GM21423 (cell line): Measurements from ENCODE around the gene SLIT1.
A peak's percentile ranks its signal among the peaks of the same experiment; 100 is the strongest.

Source experiments
- ATAC-seq: cut with Tn5 transposase; IDR thresholded peaks from one replicate; pipeline ENCODE4 v1.9.1; 2021; ENCODE audit warnings: mild to moderate bottlenecking, moderate library complexity; ENCODE audit not compliant: unreplicated experiment

Gene SLIT1

DNA sequence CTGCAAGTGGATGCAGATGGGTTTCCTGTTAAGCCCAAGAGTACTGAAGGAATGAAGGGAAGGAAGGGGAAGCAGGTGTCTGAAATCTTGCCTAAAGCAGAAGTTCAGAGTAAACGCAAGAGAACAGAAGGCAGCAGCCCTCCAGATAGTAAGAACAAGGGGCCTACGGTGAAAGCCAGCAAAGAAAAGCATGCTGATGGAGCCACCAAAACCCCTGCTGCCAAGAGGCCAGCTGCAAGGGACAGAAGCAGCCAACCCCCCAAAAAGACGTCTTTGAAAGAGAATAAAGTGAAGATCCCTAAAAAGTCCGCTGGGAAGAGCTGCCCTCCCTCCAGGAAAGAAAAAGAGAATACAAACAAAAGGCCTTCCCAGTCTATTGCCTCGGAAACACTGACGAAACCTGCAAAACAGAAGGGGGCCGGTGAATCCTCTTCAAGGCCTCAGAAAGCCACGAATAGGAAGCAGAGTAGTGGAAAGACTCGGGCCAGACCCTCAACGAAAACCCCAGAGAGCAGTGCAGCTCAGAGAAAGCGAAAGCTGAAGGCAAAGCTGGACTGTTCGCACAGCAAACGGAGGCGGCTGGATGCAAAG, 201.1 kb downstream of the SLIT1 start:
- ATAC-seq, result peak; percentile 76

DNA sequence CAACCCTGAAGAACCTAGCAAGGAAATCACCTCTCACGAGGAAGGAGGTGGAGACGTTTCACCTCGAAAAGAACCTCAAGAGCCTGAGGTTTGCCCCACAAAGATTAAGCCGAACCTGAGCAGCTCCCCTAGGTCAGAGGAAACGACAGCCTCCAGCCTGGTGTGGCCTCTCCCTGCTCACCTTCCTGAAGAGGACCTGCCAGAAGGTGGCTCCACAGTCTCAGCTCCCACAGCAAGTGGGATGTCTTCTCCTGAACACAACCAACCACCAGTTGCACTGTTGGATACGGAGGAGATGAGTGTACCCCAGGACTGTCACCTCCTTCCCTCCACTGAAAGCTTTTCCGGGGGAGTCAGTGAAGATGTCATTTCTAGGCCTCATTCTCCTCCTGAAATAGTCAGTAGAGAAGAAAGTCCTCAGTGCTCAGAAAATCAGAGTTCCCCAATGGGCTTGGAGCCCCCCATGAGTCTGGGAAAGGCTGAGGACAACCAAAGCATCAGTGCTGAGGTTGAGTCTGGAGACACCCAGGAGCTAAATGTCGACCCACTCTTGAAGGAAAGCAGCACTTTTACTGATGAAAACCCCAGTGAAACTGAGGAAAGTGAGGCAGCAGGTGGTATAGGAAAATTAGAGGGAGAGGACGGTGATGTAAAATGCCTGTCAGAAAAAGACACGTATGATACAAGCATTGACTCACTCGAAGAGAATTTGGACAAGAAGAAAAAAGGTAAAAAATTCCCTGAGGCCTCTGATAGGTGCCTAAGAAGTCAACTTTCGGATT, 203.4 kb downstream of the SLIT1 start:
- no peak for ATAC-seq

DNA sequence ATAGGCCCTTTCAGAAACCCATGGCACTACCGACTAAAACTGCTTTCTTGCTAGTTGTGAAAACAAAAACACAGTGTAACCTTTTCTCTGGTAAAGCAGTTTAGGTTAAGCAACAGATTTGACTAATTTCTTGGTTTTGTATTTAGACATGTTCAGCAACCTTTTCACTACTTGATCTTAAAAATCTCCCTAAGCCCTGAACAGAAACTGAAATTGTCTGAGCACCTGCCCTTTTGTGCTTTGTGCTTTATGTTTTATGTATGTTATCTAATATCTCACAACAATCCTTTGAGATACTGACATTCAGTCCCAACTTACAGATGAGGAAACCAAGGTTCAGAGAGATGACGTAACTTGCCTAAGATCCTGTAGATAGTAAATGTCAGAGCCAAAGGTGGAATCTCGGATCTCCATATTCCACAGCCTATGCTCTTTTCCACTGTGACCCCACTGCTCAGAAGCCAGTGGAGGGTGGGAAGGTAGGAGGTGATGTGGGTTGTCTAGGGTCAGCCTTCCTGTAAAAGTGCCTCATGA, 207.1 kb downstream of the SLIT1 start:
- ATAC-seq, result peak; percentile 56

DNA sequence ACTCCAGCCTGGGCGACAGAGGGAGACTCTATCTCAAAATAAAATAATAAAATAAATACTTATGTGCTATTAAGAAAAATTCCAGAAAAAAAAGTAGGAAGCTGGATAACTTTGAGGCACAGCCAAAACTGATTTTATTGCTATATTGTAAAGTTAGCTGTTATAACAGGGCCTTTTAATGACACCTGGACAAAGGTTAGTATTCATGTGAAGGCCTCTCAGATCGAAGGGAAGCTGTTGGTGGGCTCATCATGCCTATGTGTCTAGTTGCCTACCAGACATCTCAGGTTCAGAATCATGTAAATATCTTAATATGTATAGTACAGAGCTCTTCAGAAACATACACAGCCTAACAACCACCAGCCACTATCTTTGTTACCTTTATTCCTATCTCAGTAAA, 210.6 kb downstream of the SLIT1 start:
- no peak for ATAC-seq

DNA sequence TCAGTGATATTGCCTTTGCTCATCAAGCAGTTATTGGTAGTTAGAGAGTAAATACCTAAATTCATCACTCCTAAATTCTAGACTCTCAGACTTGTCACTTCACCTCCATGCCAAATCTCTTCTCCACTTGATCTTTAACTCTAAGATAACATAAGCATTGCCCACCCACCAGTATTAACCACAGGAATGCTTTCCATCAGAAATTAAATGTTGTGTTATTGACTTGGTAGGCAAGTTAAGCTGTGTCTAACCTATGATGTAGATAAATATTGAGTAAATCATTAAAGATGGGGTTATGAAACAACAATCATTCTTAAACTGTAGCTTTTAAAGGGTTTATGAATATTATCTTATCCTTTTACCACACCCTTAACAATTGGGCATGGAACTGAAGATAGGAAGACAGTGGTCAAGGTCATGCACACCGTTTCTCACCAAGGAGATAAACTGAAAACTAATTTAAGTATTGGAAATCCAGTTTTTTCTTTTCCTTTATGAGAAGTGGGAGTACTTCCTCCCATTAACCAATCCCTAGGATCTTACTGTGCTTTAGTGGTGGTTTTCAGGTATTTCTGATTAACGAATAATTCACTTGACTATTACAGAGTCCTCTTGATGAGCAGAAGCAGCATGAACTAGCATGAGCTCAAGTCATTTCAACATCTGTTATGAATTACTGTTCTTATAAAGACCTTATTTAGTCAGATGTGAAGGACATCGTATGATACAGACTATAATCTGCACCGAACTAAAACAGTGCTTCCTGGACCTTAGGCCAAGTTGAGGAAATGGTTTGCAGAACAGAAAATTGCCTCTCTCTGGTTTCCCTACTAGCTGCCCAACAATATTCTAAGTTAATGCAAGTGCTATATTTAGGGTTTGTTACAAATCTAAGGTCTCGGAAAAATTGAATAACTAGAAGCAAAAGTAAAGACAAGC, 211.7 kb downstream of the SLIT1 start:
- ATAC-seq, result no peak

DNA sequence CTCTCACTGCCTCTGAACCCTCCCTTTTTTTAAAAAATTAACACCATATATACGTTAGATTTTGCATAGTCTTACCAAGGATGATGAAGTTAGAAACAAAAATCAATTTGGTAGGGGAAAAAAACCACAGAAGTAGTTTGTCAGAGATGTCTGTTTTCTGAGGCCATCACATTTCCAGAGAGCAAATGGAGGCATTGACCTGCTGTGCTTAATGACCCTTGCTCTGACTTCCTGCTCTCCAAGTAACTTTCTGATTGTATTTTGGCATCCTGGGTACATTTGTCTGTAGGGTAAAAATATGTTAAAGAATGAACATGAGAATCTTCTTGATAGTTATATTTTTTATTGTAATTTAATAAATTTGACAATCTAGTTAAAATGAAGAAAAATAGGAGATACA, 213.5 kb downstream of the SLIT1 start:
- no peak for ATAC-seq

DNA sequence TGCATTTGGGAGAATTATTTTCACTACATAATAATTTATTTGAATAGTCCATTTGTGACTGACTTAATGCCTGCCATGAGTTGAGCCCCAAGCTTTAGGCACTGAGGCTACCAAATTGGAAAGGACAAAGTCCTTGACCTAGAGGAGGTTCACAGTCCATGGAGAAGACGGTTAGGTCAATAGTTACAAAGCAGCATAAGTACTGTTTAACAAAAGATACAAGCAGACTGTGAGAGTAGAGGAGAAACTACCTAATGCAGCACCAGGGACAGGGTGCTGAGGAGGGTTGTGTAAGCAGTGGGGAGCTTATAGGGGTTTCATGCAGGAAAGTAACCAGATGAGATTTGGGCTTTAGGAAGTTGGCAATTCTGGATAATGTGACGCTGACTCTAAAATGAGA, 214.4 kb downstream of the SLIT1 start:
- ATAC-seq, result no peak

DNA sequence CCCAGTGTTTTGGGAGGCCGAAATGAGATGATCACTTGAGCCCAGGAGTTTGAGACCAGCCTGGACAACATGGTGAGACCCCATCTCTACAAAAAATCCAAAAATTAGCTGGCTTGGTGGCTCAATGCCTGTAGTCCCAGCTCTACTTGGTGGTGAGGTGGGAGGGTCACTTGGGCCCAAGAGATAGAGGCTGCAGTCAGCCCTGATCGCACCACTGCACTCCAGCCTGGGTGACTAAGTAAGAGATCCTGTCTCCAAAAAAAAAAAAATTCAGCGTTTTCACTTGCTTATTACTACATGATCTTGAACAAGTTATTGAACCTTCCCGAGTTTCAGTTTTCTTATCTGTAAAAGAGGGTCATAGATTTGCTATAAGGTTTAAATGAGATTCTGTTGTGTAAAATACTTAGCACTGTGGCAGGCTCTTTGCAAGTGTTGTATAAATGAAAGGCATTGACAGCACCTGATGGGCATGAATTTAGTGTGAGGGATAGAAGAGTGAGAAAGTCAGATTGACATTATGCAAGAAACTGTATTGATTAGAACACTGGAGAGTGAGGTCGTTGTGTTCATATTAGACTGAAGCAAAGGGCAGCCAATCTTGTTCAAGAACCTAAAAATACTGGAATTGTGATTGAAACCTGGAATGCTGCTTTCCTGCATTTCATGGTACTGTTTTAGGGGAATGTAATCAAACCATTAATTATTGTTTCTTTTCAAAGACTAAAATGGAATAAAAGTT, 216.9 kb downstream of the SLIT1 start:
- ATAC-seq, result no peak

DNA sequence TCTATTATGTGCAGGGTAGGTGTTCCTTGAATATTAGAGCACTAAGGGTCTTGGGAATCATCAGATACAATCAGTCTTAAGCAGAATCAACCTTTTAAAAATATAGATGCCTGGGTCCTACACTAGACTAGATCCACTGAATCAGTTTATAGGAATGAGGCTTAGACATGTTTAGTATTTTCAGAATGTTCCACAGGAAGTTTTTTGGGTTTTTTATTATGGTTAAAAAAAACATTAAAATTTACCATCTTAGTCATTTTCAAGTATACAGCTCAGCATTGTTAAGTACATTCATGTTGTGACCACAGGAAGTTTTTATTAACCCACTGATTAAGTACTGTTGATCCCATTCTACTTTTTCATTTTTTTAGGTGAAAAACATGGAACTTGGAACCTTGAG, 217.9 kb downstream of the SLIT1 start:
- no peak for ATAC-seq

DNA sequence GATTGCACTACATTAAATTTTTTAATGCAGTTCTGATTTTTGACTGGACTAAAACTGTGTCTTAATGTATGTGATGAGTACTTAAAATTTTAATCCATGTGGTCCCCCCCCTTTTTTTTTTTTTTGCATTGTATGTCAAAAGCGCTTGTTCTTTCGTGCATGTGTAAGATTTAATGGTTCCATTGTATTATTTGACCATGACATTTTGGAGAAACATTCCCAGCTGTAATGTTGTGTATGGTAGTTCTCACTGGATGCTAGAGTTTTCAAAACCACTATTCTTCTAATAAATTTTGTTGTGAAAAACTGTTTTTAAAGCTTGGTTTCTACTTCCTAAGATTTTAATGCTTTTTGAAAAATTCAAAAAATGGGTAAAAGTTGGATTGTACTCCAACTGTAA, 221.6 kb downstream of the SLIT1 start:
- no peak for ATAC-seq

DNA sequence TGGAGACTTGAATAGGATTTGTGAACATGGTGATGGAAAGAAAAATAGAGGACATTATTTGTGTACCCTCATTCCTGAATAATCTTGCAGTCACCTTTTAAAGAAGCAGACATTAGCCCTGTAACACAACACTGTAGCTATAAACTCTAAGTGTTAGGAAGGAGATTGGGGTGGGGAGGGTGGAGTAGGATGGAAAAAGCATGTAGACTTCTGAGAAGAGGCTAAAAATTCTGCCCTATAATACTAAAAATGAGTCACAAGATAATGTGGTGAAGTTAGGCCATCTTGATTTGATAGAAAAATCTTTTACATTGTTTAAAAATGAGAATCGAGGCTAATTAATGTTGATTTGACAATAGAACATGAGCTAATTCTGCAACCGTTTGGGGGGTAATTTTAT, 224.9 kb downstream of the SLIT1 start:
- ATAC-seq, result no peak

DNA sequence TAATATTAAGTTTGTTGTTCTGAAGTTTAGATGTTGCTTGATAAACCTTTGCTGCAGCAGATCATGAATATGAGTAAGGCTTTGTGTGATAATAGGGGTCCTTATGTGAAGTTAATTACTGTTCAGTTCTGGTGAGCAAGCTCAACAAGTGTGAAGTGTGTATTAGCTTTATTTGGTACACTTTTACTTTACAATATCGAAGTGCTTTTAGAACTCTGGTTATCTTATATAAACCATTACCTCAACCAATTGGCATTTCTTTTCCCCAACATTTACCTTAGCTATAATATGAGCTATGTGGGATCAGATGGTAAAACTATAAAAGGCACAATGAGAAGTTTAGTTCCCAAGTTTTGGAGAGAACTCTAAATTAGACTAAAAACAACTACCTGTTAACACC, 226.0 kb downstream of the SLIT1 start:
- ATAC-seq, result no peak

DNA sequence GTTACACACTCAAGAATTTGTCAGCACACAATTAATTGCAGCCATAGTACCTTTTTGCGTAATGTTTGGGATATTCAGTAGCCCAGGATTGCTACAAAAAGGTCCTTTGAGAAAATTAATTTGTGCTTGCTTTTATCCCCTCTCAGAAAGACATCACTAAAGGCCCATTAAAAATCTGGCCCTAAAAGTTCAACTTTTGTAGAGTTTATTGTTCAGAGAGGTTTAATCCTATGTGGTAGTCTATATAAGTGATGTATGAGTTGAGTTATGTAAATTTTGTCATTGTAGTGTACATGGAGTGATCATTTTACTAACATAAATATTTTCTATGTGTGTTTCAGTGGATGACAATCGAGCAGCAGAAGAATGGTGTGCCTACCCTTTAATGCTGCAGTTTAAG, 227.7 kb downstream of the SLIT1 start:
- ATAC-seq, result no peak

DNA sequence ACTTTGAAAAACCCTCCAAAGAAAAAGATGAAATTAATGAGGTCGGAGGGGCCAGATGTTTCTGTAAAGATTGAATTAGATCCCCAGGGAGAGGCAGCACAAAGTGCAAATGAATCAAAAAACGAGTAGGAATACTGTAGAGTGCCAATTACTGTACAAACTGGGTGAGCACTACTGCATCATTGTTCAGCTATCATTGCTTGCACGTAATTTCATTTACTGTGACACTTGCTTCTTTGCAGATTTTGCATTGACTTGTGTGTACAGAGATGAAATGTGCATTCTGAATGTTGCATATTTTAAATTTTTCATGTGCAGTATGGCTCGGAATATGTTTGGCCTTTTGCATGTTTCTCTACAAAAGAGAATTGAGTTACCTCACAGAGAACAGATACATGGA, 230.0 kb downstream of the SLIT1 start:
- ATAC-seq, result no peak

DNA sequence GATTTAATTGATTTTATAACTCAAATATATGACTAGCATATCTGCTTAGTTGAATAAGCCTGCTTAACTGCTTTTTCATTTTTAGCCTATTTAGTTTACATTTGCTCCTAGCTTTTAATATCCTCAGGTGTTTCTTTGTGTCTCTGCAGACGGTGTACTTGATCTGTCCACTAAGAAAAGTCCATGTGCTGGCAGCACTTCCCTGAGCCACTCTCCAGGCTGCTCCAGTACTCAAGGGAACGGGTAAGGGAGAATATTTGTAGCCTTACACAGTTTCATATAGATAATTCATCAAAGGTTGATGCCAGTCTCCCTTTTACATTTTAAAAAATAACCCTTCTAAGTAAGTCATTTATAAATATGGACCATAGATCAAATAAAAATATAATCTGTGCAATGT, 233.8 kb downstream of the SLIT1 start:
- no peak for ATAC-seq

DNA sequence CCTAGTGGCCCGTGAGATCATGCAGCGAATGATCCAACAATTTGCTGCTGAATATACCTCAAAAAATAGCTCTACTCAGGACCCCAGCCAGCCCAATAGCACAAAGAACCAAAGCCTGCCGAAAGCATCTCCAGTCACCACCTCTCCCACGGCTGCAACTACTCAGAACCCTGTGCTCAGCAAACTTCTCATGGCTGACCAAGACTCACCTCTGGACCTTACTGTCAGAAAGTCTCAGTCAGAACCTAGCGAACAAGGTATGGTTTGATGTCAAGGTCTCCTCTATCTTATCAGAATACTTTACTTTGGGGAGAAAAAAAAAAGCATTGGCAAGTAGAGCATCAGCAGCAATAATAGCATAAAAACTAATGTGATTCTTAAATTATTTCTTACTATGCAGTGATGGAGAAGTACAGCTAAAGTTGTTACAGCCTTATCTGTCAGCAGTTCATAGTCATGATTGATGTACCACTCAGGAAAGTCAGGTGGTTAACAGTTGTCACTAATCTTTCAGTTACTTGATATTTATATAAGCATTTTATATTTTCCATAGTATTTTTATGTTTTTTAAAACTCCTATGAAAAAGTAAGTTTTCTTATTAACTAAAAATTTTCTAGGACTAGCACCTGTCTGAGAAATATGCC, 236.6 kb downstream of the SLIT1 start:
- no peak for ATAC-seq
